LNCaP clone FGC (cell line): ENCODE data around the gene SYNRG.

Experiments
- DNase-seq: peaks from one replicate; pipeline ENCODE4 v3.0.0-alpha.2; 2011; ENCODE audit warnings: low read depth
- H3K4me3 ChIP-seq: 2 replicates; pipeline ENCODE4 v1.5.1; 2011; ENCODE audit warnings: mild to moderate bottlenecking, low read depth, low read length, control low read depth
- CTCF ChIP-seq: IDR thresholded peaks from 2 replicates; pipeline ENCODE4 v1.5.1; 2012; ENCODE audit warnings: mild to moderate bottlenecking; ENCODE audit not compliant: control insufficient read depth, insufficient read depth; ENCODE audit errors: extremely low read depth

Gene SYNRG

GRCh38 chr17:37598145-37598544 is 11.1 kb downstream of the SYNRG start:
- H3K4me3 ChIP-seq, result no peak overlapping the region

GRCh38 chr17:37592291-37592690 is 16.9 kb downstream of the SYNRG start:
- TF ChIP-seq CTCF, result no peak
- DNase-seq, result no peak
- no peak overlapping the region for H3K4me3 ChIP-seq

More at GRCh38 chr17:37598145-37598544, 11.1 kb downstream of the SYNRG start:
- no peak for DNase-seq
- no peak for TF ChIP-seq CTCF

GRCh38 chr17:37585066-37585465 is 24.2 kb downstream of the SYNRG start:
- H3K4me3 ChIP-seq, result no peak overlapping the region
- DNase-seq, result no peak
- TF ChIP-seq CTCF, result no peak

GRCh38 chr17:37576281-37576680 is 32.9 kb downstream of the SYNRG start:
- DNase-seq, result no peak
- no peak for TF ChIP-seq CTCF
- H3K4me3 ChIP-seq, result no peak overlapping the region

- no peak for TF ChIP-seq CTCF
- no peak overlapping the region for H3K4me3 ChIP-seq
- DNase-seq, result no peak
Observed at GRCh38 chr17:37574427-37574826, 34.8 kb downstream of the SYNRG start.

GRCh38 chr17:37571674-37572073 is 37.5 kb downstream of the SYNRG start:
- TF ChIP-seq CTCF, result no peak
- H3K4me3 ChIP-seq, result no peak overlapping the region
- no peak for DNase-seq

GRCh38 chr17:37570527-37571093 is 38.6 kb downstream of the SYNRG start:
- no peak for DNase-seq
- peak; percentile 76 for TF ChIP-seq CTCF

More at GRCh38 chr17:37570527-37571093, 38.6 kb downstream of the SYNRG start:
- no peak overlapping the region for H3K4me3 ChIP-seq
